ENCODE data around the gene PCYT1A. TPM values are rescaled to one million over a fixed set of nuclear protein-coding genes. Genes with fewer than 3 reads are reported as not detected.
A peak's percentile ranks its signal among the peaks of the same experiment; 100 is the strongest.

The PCYT1A gene
- total and polyA plus RNA-seq, 2 of the 13 experiments (the other 11 are each of a cell fraction or from before 2014, with no cell fraction given), result 26.4 to 45.3 TPM

DNA sequence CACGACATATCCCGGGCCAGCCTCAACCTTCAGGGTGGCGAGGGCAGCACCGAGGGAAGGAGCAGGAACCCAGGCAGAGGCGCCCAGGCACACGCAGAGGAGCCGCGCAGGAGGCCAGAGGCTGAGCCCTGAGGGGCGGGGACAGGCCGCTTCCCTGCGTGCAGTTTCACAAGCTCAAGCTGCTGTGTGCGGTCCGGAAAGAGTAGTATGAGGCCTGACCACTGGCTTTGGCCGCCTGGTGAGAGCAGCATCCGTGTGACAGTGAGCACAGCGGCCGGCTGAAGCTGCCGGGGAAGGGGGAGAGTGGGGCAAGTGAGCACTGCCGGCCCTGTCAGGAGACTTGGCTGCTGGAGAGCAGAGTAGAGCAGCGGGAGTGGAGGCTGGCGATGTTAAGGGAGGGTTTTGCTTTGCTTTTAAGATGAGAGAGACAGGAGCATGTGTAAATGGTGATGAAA is 85.0 kb downstream of the PCYT1A start (continued):
- TF ChIP-seq, protein P1, sequence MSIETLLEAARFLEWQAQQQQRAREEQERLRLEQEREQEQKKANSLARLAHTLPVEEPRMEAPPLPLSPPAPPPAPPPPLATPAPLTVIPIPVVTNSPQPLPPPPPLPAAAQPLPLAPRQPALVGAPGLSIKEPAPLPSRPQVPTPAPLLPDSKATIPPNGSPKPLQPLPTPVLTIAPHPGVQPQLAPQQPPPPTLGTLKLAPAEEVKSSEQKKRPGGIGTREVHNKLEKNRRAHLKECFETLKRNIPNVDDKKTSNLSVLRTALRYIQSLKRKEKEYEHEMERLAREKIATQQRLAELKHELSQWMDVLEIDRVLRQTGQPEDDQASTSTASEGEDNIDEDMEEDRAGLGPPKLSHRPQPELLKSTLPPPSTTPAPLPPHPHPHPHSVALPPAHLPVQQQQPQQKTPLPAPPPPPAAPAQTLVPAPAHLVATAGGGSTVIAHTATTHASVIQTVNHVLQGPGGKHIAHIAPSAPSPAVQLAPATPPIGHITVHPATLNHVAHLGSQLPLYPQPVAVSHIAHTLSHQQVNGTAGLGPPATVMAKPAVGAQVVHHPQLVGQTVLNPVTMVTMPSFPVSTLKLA (IDR thresholded peaks at IDR 0.05), result no peak
- TF ChIP-seq, protein P2, sequence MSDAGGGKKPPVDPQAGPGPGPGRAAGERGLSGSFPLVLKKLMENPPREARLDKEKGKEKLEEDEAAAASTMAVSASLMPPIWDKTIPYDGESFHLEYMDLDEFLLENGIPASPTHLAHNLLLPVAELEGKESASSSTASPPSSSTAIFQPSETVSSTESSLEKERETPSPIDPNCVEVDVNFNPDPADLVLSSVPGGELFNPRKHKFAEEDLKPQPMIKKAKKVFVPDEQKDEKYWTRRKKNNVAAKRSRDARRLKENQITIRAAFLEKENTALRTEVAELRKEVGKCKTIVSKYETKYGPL (CRISPR knock-in tag; IDR thresholded peaks at IDR 0.05), result no peak
- TF ChIP-seq, protein P3, sequence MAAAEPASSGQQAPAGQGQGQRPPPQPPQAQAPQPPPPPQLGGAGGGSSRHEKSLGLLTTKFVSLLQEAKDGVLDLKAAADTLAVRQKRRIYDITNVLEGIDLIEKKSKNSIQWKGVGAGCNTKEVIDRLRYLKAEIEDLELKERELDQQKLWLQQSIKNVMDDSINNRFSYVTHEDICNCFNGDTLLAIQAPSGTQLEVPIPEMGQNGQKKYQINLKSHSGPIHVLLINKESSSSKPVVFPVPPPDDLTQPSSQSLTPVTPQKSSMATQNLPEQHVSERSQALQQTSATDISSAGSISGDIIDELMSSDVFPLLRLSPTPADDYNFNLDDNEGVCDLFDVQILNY (CRISPR knock-in tag; conservative IDR thresholded peaks at IDR 0.05), result no peak
- TF ChIP-seq, protein P4, sequence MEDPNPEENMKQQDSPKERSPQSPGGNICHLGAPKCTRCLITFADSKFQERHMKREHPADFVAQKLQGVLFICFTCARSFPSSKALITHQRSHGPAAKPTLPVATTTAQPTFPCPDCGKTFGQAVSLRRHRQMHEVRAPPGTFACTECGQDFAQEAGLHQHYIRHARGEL (CRISPR knock-in tag; IDR thresholded peaks at IDR 0.05), result no peak
- TF ChIP-seq ZFP36 (IDR thresholded peaks at IDR 0.05; ENCODE audit: borderline replicate concordance, low read depth, low read length, partially characterized antibody) (no peak), SIX4 (CRISPR knock-in tag; IDR thresholded peaks at IDR 0.05) (no peak), ZNF362 (CRISPR knock-in tag; IDR thresholded peaks at IDR 0.05; ENCODE audit: borderline replicate concordance) (no peak), ZBED4 (CRISPR knock-in tag; IDR thresholded peaks at IDR 0.05; ENCODE audit: borderline replicate concordance) (no peak), JUNB (CRISPR knock-in tag; IDR thresholded peaks at IDR 0.05; ENCODE audit: borderline replicate concordance) (no peak), ZNF256 (CRISPR knock-in tag; conservative IDR thresholded peaks at IDR 0.05) (no peak), KLF6 (CRISPR knock-in tag; IDR thresholded peaks at IDR 0.05) (no peak), ZBTB1 (CRISPR knock-in tag; IDR thresholded peaks at IDR 0.05; ENCODE audit: borderline replicate concordance) (no peak), MYNN (CRISPR knock-in tag; IDR thresholded peaks at IDR 0.05; ENCODE audit: low read depth) (no peak), ZNF281 (CRISPR knock-in tag; IDR thresholded peaks at IDR 0.05; ENCODE audit: borderline replicate concordance) (no peak), MBD4 (IDR thresholded peaks at IDR 0.05; ENCODE audit: borderline replicate concordance, low read length) (no peak), MYC (CRISPR knock-in tag; IDR thresholded peaks at IDR 0.05; ENCODE audit: borderline replicate concordance) (peak; percentile 40; the same call in 1 of the 2 replicates), TRIM24 (CRISPR knock-in tag; IDR thresholded peaks at IDR 0.05) (no peak), MED8 (CRISPR knock-in tag; IDR thresholded peaks at IDR 0.05; ENCODE audit: insufficient replicate concordance) (no peak)
